Measurements from ENCODE around the gene KISS1.

The KISS1 gene

GRCh38 chr1:204161609-204162493, 34.4 kb downstream of the KISS1 start:
- DNase-seq (ENCODE audit: low read depth in 2 of 2) = no peak

DNA sequence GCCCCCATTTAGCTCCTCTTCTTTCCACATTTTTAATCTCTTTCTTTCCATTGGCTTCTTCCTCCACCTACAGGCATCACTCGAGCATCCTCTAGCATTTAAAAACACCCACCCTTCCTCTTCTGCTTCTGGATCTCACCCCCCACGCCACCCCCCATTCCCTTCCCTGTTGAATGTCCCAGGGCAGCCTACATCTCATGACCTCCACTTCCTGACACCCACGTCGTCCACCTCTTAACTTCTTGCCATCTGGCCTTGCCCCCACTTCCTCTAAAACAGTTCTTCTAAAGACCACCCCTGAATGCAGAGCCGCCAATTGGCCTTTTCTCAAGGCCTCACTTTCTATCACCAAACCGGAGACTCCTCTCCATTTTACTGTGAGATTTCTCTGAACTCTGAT, 38.3 kb downstream of the KISS1 start:
- no peak for DNase-seq (ENCODE audit: low read depth in 2 of 2)

DNA sequence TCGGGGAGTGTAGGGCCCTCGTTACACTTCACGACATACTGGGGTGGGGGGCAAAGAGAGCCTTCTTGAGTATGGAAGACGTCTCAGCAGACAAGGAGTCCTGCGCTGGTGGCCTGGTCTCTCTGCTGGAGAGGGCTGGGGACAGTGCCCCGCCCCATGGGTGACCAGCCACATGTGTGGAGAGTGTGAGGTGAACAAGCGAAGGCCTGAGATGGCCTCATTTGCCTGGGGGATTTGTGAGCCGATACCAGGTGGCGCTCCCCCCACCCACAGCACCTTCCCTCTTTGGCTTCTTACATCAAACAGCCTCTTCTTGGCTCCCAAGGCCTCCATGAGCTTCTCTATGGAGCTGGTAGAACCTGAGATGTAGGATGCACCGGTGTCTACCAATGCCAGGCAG, 40.4 kb downstream of the KISS1 start:
- DNase-seq (ENCODE audit: low read depth in 2 of 2) = no peak

DNA sequence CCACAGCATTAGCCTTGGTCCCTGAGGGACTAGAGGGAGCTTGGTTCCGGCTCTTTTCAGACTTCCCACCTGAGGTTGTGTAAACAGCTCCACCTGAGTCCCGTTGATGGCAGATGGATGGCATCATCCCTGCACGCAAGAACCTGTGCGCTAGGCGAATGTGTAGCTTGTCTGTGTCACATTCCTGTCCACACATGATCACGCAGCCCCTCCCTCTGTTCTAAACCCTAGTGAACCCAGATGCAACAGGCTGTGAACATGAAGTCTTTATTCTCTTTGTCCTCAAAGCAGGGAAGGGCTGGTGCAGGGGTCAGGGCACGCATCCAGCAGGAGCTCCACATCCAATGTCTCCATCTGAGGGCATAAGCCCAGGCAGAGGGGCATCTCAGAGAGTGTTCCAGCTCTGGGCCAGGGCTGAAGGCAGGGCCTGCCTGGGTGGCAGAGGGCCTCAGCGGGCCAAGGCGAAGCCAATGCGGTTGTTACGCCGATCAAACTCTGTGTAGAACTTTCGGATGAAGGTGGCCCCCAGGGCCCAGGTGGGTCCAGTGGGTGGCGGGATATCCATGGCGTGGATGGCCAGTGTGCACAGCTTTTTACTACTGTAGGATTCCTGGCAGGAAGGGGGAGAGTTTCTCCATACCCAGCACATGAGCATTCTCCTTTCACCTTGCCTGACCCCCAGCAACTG, 41.6 kb downstream of the KISS1 start:
- DNase-seq (ENCODE audit: low read depth in 2 of 2) = no peak

DNA sequence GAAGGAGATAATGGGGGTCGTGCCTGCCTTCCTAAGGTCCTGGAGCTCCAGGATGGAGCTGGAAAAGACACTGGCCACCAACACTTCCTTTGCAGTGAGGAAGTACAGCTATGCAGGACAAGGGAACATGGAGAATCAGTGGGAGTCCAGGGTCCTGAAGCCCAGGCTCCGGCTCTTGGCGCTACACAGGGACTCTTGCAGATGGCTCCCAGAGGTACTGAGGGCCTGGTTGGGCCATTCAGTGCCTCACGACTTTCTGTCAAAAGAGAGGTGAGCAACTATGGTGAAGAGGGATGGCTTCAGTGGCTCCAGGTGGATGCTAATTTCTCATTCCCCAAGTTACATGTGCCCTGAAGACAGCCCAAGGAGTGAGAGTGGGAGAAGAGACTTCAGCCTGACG, 42.6 kb downstream of the KISS1 start:
- DNase-seq (ENCODE audit: low read depth in 2 of 2) = no peak

DNA sequence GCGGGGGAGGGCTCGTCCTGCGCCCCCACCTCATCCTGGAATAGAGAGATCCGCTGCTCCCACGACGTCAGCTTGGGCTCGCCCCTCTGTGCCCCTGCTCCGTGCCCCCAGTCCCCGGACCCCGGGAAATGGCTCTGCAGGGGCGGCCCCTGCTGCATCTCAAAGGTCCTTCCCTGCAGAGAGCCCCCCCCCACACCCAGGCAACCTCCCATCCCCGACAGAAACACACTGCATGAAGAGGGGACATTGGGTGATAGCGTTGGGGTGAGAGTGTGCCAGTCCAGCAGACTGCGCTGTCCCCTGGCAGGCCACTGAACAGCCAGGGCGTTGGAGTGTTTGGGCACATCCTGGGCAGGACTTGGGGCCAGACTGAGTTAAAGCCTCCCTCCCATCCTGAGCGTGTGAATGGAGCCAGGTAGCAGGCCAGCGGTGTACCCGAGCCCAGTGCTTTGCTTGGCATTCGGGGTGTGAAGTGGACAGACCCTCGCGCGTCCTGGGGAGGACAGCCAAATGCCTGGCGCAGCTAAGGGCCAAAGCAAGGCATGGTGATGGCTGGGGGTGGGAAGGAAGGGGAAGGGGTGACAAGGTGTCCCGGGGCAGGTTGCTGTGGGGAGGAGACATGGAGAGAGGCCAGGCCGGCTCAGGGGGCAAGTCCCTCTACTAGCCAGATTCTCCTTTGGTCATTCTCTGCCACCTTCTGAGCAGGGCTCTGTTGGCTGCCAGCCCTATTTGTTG, 43.8 kb downstream of the KISS1 start:
- no peak for DNase-seq (ENCODE audit: low read depth in 2 of 2)

- peak; percentile 21 to 30 for DNase-seq (ENCODE audit: low read depth in 2 of 2)
Observed at GRCh38 chr1:204151552-204152309, 44.6 kb downstream of the KISS1 start, which contains the start of gene ETNK2. ETNK2 (minus strand) TSS chr1:204152044; CDS start chr1:204151852, 192 bp downstream.

- DNase-seq (ENCODE audit: low read depth in 2 of 2) = no peak
Observed at GRCh38 chr1:204150702-204151551, 45.4 kb downstream of the KISS1 start.

- DNase-seq (ENCODE audit: low read depth in 2 of 2) = no peak
Observed at GRCh38 chr1:204149635-204150565, 46.4 kb downstream of the KISS1 start.

DNA sequence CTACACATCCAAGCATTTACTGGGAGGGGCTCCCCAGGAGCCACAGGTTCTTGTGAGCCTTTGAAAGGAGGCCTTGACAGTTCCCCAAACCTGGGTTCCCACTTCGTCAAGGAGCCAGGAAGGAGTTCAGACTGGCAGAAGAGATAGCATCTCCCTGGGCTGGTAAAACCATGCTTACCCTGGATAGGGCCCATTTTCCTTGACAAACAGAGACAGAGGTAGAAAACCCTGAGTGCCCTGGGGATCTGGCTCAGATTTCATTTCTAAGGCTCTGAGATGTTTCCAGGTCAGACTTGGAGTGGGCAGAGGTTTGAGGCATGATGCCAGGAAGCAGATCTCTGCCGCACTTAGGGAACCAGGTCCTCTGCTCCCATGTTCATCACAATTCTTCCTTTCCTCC, 47.2 kb downstream of the KISS1 start:
- no peak for DNase-seq (ENCODE audit: low read depth in 2 of 2)

DNA sequence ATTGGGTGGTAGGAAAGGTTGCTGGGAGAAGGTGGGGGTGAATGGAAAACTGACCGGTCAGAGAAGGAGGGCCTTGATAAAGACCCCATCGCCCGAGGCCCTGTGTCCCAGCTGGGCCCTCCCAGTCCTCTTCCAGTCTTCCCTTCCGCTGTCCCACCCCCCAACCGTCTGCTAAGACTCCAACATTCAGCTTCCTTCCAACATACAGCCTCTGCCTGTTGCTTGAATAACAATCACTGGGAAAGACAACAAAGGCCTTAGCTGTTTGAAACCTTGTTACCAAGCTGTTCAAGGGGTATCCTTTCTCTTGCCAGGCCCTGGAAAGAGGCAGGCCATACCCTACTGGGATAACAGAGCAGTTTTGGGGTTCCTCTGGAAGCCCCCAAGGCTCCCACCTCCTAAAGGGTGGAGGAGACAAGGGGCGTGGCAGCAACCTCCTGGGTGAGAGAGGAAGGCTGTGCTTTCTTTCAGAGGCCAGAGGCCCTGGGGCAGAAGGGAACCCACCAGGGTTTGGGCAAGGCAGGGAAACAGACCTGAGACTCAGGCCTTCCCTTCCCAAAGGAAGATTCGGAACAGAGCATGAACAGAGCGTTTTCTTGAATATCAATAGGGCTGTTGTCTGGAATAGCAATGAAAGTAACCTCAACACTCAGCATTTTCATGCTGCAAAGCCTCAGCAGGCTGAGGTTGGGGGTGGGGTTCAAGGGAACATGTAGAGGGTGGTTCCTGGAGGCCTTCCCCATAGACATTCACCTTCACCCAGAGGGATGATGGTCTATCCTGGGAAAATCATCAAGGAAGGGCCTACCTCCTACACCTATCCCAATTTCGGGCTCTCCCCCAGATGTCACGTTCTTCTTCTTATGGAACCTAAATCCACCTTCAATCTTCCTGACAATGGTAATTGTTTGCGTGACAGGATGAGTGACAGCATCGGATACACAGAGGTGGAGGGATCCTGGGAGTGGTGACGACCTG, 48.6 kb downstream of the KISS1 start:
- DNase-seq (ENCODE audit: low read depth in 2 of 2) = no peak

DNA sequence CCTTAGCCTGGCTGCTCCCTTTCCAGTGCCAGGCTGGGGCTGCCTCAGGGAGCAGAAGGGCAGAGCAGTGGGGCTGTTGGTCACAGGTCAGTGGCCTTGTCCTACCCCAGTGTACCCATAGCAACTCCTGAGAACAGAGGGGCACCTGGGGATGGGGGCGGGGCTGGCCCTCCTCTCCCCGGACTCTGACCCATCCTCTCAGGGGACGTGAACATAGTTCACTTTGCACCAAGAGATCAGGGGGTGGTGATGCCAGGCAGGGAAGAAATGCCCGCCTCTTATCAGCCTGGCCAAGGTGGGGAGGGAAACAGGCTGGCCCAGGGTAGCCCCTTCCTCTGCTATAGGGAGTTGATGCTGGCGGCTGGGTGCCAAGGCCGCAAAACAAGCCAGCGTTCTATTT, 49.3 kb downstream of the KISS1 start:
- no peak for DNase-seq (ENCODE audit: low read depth in 2 of 2)

DNA sequence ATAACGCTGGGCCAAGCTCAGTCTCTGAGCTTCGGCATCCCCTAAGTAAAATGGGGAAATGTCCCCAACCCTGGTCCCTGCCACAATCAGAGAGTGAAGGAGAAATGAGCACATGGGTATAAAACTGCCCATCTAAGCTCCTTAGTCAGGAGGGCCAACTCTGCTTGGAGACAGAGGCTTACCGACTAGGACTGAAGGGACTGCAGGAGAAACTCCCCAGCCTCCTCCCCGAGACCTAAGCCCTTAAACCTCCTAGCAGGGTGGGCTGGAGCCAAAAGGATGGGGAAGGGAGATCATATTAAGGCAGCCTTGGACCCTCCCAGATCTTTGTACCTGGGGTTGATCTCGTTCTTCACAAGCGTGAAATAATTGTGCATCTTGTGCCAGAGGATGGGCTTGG, 50.0 kb downstream of the KISS1 start:
- no peak for DNase-seq (ENCODE audit: low read depth in 2 of 2)

GRCh38 chr1:204145033-204145504, 51.2 kb downstream of the KISS1 start:
- no peak for DNase-seq (ENCODE audit: low read depth in 2 of 2)

- no peak for DNase-seq (ENCODE audit: low read depth in 2 of 2)
Observed at GRCh38 chr1:204143276-204144041, 52.8 kb downstream of the KISS1 start.

GRCh38 chr1:204142032-204142974, 54.0 kb downstream of the KISS1 start:
- DNase-seq (ENCODE audit: low read depth in 2 of 2) = no peak

Data from stimulated activated CD8-positive, alpha-beta memory T cell treated with anti-CD3 and anti-CD28 coated beads, Interleukin-7, amount 100 ng/mL, for 1 hour (primary cell).